ENCODE data around the gene CFAP221. TPM values are rescaled to one million over a fixed set of nuclear protein-coding genes. Genes with fewer than 3 reads are reported as not detected.

CFAP221 gene
- total RNA-seq, 4 donors from 2014 or later: 0.51 to 5.0 (median 3.7) TPM

DNA sequence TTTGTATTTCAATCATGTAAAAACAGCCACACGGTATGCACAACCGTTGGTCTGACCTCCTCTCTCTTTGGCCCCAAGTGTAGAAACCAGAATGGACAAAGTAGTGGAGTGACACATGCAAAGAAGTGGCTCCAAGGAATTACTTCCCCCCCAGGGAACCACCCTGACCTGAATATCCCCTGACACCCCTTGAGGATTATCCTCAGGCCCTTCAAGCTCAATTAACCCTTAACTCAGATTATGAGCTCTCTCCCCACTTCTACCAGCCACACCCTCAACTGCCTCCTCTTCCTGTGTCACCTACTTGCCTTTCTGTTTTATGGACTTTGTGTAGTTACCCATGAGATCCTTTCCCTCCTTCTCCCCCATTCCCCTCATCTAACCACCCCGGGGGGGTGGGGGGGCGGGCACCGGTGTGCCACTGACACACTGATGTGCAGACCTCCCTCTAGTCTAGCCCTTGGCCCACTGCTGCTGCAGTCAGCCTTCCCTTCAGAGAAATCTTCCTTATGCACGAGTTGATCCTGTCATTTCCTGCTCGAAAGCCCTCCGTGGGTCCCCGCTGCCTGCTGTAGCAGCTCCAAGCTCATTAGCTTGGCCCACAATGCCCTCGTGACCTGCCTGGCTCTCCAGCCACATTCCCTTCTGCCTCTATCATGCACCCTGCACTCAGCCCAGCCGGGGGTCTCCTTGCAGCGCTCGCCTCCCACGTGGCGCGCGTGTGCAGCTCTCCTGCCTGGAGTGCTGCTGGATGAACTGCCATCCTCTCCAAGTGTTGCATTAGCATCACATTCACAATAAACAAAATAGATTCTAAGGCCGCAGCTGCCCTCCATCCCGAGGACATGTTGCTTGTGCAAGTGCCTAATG lies 94.7 kb downstream of the CFAP221 start:
- Histone ChIP-seq H3K4me1 (no peaks in the 10 kb centered on the region), H3K27ac (no peak overlapping the region), H3K4me3 (no peak overlapping the region), H3K27me3 (no peaks in the 10 kb centered on the region), H3K9me3 (no peaks in the 10 kb centered on the region), H3K36me3 (no peaks in the 10 kb centered on the region)
- DNase-seq: no peak
- TF ChIP-seq POLR2A (IDR thresholded peaks at IDR 0.05): no peak
- TF ChIP-seq, protein P1, sequence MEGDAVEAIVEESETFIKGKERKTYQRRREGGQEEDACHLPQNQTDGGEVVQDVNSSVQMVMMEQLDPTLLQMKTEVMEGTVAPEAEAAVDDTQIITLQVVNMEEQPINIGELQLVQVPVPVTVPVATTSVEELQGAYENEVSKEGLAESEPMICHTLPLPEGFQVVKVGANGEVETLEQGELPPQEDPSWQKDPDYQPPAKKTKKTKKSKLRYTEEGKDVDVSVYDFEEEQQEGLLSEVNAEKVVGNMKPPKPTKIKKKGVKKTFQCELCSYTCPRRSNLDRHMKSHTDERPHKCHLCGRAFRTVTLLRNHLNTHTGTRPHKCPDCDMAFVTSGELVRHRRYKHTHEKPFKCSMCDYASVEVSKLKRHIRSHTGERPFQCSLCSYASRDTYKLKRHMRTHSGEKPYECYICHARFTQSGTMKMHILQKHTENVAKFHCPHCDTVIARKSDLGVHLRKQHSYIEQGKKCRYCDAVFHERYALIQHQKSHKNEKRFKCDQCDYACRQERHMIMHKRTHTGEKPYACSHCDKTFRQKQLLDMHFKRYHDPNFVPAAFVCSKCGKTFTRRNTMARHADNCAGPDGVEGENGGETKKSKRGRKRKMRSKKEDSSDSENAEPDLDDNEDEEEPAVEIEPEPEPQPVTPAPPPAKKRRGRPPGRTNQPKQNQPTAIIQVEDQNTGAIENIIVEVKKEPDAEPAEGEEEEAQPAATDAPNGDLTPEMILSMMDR (IDR thresholded peaks at IDR 0.05): no peak
- intact Hi-C loops (cut with DNase I; ENCODE audit: low total_unique reads): no loop called here

DNA sequence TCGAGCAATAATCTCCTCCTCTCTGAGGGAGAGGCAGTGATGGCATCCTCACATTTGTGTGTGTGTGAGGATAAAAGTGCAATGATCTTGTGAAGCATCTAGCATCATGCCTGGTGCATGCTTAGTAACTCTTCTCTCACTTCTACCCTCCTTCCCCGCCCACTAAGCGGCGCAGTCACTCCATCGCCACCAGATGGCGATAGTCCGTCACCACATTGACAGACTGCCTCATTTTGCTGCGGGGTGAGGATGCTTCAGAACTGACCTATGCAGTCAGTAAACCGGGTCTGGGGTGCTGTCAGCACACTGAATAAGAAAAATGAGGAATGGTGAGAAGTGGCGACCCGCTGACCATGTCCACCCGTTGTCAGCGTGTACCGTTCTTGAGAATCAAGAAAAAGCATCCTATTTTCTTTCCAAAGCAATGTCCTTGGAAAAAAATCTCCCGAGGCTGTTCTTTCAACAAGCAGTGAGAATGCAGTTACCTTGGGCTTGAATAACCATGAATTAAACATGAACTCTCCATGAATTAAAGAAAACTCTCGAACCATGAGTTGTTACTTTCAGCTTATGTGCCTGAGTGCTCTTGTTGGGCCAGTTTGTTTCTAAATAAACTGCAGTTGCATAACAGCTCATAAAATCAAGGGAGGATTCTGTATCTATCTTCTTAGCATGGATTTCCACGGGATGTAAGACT lies 97.5 kb downstream of the CFAP221 start:
- intact Hi-C loops (cut with DNase I; ENCODE audit: low total_unique reads): no loop called here
- Histone ChIP-seq H3K9me3 (no peaks in the 10 kb centered on the region), H3K36me3 (no peaks in the 10 kb centered on the region), H3K4me1 (no peaks in the 10 kb centered on the region), H3K4me3 (no peak overlapping the region), H3K27me3 (no peaks in the 10 kb centered on the region), H3K27ac (no peak overlapping the region)
- no peak for TF ChIP-seq POLR2A (IDR thresholded peaks at IDR 0.05)
- TF ChIP-seq, protein P1 (IDR thresholded peaks at IDR 0.05): peak; percentile 75 to 84 (median 79)
- DNase-seq: peak; percentile 41 to 68

DNA sequence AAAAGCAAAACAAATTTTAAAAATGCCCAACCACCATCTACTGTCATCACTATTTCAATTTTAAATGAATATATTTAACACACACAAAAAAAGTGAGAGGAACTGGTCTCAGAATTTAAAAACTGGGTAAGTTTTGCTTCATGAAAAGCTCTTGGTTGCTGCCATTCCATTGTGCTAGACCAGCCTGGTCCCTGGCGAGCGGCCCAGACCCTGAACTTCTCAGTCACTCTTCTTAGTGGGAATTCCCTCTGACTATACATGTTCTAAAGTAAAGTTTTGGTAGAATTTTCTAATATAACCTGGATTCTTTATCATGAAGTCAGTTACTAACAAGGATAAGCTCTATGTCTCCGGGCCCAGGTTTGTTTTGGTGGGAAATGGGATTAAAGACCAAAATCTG lies 99.9 kb downstream of the CFAP221 start:
- Histone ChIP-seq H3K27ac (no peak overlapping the region), H3K27me3 (no peaks in the 10 kb centered on the region), H3K4me1 (no peaks in the 10 kb centered on the region), H3K9me3 (no peaks in the 10 kb centered on the region), H3K4me3 (no peak overlapping the region), H3K36me3 (no peaks in the 10 kb centered on the region)
- TF ChIP-seq, protein P1 (IDR thresholded peaks at IDR 0.05): no peak
- TF ChIP-seq POLR2A (IDR thresholded peaks at IDR 0.05): no peak
- DNase-seq: no peak
- intact Hi-C loops (cut with DNase I; ENCODE audit: low total_unique reads): no loop called here

DNA sequence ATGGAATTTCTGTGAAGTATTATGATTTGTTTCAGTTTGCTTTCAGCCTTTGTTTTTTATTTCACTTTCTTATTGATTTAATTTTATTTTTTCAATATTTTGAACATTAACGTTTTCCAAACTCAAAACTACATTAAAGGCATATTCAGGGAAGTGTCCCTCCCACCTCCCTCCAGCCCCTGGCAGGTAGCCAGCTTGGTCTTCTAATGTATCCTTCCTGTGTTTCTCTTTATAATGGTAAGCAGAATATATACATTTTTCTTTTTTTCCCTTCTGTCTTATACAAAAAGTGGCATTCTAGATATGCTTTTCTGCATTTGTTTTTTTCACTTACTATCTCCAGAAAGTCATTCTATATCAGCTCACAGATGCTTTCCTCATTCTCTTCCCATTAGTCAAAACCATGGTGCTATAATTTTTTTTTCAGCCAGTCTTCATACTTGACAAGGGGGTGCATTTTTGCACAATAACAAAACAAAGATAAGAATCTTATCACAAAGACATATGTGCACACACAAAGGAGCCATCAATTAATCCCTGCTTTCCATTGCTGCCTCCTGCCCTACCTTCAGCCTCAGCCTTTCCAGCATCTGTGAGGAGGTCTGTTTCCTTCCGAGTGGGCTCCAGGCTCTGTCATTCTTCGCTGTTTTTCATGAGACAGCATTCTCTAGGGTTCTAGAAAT lies 101.1 kb downstream of the CFAP221 start:
- H3K36me3 ChIP-seq: no peaks in the 10 kb centered on the region
- no peak overlapping the region for H3K4me3 ChIP-seq
- DNase-seq: no peak
- no peak overlapping the region for H3K27ac ChIP-seq
- no peaks in the 10 kb centered on the region for H3K27me3 ChIP-seq
- intact Hi-C loops (cut with DNase I; ENCODE audit: low total_unique reads): no loop called here
- no peaks in the 10 kb centered on the region for H3K4me1 ChIP-seq
- TF ChIP-seq, protein P1 (IDR thresholded peaks at IDR 0.05): no peak
- no peak for TF ChIP-seq POLR2A (IDR thresholded peaks at IDR 0.05)
- no peaks in the 10 kb centered on the region for H3K9me3 ChIP-seq

Data from uterus (tissue), 4 donors.